ENCODE results near the gene AIM2.
"Not testable (repeated sequence)": the region's sequence is repeated elsewhere in the genome, so short reads cannot be mapped to it uniquely, and the experiment has no call there.

AIM2 gene, protein sequence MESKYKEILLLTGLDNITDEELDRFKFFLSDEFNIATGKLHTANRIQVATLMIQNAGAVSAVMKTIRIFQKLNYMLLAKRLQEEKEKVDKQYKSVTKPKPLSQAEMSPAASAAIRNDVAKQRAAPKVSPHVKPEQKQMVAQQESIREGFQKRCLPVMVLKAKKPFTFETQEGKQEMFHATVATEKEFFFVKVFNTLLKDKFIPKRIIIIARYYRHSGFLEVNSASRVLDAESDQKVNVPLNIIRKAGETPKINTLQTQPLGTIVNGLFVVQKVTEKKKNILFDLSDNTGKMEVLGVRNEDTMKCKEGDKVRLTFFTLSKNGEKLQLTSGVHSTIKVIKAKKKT

DNA sequence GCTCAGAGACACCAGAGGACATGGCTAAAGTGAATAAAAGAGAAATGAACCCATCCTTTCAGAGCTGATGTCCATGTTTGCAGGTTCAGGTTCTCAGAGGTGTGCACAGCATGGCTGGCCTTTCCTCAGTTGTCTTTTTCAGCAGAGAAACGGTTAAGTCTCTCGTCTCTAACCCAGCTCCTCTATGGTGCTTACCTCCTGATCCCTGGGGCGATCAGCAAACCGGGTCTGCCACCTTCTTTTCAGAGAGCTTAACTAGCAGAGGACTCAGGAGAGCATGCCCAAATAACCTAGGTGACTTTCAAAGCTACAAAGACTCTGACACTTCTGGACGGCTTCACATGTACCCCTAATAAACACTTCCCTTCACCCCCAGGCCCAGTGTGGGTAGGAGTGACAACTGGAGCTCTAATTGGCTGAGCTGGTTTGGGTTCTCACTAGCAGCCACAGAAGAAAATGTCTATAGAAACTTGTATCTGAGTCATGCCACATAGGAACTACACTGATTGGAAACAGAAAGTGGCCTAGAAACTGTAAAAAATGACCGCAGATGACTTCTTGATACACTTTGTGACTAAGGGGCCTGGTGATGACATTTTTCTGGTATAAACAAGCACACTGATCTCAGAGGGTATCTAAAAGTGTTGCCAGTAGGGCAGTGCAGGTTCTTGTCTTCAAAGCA, at the start of gene AIM2:
TSS of gene AIM2 (minus strand) at position 329 of the 682 bp plus-strand sequence. CDS start 3,267 bp downstream, outside the sequence.
- peak; percentile 32 for DNase-seq (ENCODE audit: low read depth)

DNA sequence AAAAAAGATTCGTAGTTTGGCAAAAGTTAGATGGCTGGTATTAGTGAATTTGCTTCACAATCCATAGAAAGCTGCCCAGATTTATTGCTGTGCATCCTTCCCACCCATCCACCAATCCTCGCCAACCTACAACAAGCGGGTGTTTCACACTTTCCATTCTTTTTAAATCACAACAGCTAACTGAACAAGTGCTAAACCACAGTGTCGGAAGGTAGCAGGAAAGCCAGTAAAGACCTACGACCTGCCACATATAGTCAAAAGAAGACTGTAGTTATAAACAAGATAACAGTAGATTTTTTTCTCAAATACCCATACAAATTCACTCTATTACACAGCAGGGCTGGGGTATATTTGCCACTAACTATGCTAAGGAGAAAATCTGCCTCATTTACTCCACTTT, 47.0 kb upstream of the AIM2 start:
- no peak for DNase-seq (ENCODE audit: low read depth)

DNA sequence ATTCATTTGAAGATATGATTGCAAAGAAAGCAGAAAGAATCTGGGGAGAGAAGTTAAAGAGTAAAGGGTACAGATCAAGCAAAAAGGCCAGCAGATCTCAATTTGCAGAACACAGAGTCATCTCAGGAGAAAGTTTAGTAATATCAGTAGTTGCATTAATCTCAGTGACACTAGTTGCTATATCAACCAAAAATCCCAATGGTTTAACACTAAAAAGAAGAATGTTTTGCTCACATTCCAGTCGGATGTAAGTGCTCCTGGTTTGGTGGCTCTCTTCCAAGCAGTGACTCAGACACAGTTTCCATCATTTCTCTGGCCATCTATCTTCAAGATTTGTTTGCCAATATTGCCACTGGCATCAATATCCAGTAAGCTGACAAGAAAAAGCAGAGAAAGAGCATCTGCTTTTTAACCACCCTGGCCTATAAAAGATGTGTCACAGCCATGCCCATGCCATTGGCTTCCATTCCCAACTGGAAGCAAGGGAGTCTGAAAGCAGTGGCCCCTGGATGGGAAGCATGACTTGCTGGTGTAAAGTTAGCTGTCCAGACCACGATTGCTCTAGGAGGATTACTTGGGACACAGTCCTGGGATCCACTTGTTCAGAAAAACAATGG, 45.5 kb upstream of the AIM2 start:
- DNase-seq (ENCODE audit: low read depth): no peak

DNA sequence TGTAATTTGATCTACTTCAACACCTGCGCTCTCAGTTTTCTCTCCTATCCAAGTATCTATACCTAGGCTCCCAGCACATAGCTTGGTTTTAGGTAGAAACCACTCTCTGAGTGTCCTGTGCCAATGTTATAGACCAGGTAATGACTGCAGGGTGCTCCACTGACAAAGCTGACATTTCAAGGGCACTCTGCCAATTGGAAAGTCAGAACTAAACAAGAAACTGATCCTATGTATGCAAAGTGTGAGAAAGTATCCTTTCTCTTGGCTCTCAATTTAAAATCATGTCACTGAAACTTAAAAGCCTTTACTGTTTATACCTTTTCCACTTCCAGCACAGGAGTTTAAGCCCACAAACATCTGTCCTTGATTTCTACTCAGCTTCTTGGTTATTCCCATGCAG, 45.0 kb upstream of the AIM2 start:
- DNase-seq (ENCODE audit: low read depth): no peak

DNA sequence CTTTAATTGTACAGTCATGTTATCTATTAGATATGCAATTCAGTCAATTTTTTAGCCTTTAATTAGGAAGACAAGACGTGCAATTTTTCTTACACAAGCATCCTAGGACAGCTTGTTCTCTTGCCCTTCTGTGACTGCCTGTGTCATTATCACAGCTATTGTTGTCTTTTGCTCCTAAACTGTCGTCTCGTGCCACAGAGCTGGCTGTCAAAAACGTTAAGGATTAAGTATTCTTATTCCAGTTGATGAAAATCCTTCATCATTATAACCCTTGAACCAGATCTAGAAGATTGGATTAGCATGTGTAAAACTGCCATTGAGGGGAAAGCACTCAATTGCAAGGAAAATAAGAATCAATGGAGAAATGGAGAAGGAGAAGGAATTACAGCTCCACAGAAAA, 43.8 kb upstream of the AIM2 start:
- DNase-seq (ENCODE audit: low read depth): no peak

DNA sequence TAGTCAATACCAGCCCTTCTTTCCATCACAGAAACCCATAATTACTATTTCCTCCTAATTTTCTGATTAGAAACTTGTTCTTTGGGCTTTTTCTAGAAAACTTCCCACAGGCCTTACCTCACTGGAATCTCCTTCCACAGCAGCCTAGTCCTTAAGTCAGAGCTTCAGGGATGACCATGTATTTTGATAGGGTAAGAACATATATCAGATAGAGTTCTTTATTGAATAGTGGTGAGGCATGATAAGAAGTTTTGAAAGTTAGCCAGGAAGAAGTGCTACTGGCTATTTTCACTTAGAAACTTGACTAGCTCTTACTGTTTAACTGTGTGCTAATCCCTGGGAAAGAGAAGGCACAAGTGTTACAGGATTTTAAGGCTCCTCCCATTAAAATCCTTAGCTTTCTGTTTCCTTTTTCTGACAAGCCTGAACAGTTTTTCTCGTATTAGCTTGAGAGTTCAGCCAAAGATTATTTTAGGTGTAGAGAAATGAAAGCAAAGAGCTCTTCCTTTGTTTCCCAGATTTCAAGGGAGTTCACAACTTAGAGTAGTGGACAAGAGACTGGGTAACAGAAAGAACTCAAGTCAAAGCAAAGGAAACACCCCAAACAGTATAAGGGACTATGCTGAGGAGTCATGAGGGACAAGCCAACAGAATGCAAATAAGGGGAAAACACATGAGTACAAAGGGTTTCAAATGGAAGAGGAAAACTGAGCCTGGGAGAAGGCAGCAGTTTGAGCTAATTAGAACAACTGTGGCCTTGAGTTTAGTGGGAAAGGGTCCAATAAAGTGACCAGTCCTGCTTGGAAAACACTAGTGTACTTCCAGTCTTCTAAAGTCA, 37.2 kb upstream of the AIM2 start:
- no peak for DNase-seq (ENCODE audit: low read depth)

DNA sequence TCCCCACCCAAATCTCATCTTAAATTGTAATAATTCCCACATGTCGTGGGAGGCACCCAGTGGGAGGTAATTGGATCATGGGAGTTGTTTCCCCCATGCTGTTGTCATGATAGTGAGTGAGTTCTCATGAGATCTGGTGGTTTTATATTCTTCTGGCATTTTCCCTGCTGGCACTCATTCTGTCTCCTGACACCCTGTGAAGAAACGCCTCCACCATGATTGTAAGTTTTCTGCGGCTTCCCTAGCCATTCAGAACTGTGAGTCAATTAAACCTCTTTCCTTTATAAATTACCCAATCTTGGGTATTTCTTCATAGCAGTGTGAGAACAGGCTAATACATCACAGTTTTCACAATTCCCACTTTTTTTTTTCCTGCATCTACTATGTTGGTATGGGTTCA, 26.5 kb upstream of the AIM2 start:
- not testable (repeated sequence) for DNase-seq (ENCODE audit: low read depth)

DNA sequence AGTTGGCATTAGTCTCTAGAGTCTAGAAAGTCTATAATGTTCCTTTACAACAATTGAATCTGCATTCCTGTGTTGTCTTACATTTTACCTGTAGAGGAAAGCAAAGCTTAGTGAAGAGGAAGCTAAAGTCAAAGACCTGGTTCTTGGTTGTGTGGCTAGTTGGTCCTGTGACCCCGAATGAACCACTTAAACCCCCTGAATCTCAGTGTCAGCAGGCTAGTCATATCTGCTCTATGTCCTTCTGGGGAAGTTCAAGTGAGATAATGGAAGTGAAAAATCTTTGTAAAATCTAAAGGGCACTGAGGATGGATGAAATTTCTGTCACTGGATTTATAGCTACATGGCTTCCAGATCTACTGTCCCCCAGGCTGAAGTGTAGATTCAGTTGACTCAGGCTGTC, 24.0 kb upstream of the AIM2 start:
- DNase-seq (ENCODE audit: low read depth): no peak

DNA sequence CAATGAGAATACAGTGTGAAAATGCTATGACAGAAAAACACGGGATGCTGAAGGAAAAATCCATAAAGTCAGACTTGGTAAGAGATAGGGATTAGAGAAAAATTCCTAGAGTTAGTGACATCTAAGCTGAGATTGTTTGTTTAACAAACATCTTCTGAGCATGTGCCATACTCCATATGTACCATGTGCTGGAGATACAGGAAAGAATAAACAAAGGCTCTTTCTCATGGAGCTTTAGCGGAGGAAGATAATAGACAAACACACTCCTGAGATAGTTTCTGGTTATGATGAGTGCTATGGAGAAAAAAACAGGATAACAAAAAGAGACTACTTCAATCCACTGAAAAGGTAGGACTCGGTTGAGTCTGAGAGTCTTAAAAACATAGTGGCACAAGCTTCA, 22.0 kb upstream of the AIM2 start:
- DNase-seq (ENCODE audit: low read depth): no peak

DNA sequence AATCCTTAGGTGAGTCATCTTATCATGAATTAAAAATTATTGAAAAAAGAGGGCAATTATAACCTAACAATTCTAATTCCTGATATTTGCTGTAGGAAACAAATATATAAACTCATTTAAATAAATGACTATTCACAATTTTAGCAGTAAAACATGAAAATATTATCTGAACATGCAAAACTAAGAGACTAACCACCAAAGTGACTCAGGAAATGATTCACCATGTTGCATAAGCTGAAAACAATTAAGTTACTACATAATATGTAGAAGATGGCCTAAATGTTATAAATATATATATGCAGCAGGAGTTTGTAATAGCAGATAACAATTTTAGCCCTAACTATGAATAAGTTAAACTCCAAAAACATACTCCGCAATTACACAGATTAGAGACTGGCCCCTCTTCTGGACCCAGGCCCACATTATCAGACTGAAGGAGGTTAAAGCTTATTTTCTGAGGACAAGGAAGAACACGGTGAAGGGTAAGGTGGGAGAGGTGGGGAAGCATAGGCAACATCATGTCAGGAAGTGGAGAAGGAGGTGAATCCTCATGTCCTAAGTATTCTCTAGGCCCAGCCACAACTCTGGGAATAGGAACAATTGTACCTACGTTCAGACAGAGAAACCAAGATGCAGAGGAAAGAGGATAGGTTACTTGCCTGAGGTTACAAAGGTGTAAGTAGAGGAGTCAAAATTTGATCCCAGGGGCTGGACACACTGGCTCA, 15.6 kb upstream of the AIM2 start:
- no peak for DNase-seq (ENCODE audit: low read depth)

DNA sequence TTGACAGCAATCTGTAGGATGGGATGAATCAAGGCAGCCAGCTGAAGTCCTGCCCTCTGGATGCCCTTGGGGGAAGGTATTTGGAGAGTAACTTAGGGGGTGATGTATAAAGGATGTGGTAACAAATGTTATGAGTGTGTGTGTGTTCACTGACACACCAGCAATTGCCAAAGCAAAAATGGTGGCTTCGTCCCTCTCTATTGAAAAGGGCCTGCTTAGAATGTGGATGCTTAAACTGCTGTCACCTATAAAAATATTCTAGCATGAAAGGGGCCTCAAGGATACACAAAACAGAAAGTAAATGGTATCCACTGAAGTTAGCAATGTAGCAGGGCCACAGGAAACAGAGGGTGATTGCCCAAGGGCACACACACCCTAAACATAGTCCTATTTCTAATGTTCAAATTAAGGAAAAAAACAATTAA, 15.1 kb upstream of the AIM2 start:
- DNase-seq (ENCODE audit: low read depth): no peak

DNA sequence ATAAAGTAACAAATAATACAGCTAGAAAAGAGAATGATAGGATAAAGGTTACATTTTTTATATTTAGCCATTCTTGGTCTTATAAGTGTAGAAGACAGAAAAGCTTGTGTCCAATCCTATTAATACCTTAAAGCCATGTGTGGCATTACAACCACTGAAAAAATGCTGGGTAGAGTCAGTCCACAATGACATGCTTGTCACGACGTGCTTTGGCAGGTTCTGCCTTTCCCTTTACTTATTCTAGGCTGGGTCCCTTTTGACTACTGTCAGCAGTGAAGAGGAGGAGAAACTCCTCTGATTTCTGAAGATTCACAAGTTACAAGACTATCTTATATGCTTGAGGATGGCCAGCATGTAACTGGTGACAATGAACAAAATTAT, 14.6 kb upstream of the AIM2 start:
- no peak for DNase-seq (ENCODE audit: low read depth)

DNA sequence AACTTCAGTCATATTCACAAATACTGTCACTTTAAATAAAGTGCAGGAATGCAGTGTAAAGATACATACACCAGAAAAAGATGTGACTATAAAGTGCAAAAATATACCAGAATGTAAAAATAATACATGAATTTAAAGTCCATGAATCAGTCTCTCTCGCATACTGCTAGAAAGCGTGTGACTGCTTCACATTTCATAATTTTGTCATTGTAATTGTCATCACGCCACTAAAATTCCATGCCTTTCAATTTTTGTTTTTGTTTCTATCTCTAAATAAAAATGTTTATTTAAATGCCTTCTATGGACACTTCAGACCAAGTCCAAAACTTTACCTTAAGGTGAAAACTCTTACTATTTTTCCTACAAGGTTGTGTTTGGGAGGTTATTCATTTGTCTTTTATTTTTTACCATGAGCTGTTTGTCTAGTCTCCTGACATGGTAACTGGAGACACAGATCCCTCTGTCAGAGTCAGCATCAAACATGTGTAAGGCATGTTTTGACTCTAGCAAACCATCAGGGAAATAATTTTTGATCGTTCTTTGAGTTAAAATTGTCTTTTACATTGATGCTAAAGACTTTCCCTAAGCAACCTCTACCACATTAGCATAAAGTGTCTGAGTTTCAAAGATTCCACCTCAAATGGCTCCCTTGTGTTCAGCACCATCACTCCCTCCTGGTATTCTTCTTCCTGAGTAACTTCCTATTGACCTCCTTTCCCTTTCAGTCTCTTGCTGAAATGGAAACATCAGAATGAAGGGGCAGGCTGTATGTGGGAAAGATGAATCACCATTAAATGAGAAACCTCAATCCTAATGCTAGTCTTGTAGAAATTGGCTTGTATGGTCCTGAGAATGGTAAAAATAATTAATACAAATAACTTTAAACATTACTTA, 14.0 kb upstream of the AIM2 start:
- DNase-seq (ENCODE audit: low read depth): no peak

DNA sequence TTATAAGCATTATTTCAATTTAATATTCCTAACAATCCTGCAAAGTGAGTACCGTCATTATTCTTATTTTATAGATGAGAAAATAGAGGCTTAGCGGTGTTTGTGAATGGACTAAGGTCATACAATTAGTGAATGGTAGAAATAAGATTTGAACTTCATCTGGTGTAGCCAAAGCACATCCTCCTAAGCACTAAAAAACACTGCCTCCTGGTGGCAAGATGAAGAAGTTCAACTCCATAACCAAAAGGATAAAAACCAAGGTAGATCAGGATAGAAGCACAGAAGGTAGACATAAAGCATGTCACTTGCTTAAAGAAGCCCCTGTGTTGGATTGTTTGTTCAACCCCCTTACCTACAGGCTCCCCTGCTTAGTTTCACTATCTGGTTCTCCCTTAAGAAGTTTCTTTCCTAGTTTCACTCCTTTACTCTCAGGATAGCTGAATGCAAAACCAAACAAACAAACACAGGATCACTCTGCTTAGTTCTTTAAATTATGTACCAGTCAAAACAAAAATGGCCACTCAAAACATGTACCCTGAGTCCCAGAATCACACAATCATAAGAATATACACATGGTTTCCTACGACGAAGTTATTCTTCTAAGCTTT, 12.7 kb upstream of the AIM2 start:
- no peak for DNase-seq (ENCODE audit: low read depth)

DNA sequence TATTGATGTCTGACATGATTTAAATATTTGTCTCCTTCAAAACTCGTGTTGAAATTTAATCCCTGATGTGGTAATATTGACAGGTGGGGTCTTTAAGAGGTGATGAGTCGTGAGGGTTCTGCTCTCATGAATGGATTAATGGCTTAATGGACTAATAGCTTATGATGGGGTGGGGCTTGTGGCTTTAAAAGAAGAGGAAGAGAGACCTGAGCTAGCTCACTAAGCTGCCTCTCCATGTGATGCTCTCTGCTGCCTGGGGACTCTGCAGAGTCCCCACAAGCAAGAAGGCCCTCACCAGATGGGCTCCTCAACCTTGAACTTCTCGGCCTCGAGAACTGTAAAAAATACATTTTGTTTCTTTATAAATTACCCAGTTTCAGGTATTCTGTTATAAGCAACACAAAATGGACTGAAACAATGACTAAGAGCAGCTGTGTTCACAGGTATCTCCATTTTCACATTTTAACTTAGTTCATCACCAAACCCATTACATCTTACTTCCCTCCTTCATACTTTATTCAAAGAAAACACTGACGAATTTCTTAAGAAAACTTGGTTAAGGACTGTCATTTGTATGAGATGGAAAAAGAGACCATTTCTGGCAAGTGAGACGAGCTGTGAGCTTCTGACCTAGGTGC, 12.1 kb upstream of the AIM2 start:
- DNase-seq (ENCODE audit: low read depth): no peak

DNA sequence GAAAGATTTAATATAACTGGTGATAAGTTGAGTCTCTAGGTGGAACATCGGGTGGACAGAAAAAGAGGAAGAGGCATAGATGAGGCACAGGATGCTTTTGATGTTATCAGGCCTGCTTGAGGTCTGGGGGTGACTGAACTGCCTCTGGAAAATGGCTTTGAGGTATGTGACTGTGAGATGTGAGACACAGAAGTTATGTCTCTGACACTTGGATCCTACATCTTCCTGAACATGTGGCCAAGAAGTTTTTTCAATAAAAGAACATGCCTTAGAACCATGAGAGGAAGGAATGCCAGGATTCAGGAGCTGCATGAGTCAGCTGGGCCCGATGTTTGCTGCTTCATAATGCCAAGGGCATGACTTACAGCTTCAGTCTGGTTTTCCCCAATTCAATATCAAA, 11.5 kb upstream of the AIM2 start:
- DNase-seq (ENCODE audit: low read depth): no peak

DNA sequence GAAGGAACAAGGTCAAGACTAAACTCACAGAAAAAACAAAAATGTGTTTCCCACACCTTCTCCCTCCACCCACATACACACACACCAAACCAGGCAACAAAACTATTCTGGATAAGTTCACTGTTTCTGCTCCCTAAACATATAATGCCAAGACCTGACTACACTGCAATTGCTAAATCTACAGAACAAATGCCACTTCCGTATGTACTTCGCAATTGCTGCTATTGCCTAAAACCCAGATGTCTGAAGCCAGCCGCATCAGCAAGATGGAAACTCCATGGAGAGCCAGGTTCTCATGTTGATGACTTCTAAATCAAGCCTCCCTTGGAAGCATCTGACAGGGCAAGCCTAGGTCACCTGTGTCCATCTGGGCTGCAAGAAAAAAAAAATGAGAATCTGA, 8.3 kb upstream of the AIM2 start:
- DNase-seq (ENCODE audit: low read depth): no peak

DNA sequence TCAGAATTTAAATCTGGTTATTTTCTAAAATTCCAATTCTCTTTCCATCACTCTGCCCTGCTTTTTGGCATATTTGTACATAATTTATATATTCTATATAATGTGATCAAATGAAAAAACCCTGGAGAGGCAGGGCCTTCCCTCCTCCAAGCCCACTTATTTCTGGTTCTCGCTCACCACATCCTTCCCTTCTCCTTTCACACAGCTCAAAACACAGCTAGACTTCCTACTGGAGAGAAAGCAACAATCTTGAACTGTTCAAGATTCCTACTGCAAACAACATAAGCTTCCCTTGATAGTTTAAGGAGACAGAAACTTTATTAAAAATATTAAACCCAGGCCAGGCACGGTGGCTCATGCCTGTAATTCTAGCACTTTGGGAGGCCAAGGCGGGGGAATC, 7.6 kb upstream of the AIM2 start:
- no peak for DNase-seq (ENCODE audit: low read depth)

DNA sequence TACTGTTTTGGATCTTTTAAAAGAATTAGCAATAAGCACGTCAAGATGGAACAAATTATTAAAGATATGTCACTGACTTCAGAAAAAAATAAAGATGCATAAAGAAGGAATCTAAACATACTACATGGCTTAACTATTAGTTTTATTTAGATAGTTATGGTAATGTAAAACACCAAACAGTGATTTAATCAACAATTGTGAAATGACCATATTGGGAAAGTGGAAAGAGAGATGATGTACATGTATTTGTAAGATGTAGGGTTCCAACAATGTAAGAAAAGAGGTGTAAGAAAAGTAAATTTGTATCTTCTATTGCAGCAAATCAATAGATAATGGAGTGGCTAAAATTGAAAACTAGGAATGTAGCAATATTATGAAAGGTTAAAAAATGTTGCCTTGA, 6.4 kb upstream of the AIM2 start:
- DNase-seq (ENCODE audit: low read depth): no peak

DNA sequence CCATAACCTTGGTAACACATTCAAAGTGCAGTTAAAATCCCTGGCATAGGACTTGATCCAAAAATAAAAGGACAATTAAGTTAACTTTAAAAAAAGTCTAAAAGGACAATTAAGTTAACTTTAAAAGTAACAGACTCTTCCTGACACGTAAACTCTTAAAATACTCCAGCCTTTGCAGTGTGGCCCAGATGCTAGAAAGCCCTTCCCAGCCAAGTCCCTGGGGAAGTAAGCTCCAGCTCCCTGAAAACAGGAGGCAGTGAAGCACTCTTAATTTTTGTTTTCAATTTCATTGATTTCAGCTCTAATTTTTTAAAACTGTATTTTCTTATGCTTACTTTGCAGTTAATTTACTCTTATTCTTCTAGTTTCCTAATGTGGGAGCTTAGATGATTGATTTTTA, 5.1 kb upstream of the AIM2 start:
- no peak for DNase-seq (ENCODE audit: low read depth)

All from activated gamma-delta T cell treated with anti-CD3 and anti-CD28 coated beads, Interleukin-2, amount 50 U/mL, for 16 hours (primary cell).